Parathyroid adenoma (tissue), 2 donors: ENCODE data around the gene SORCS2.

Source experiments
- H2AFZ ChIP-seq: fragments of 300-600 bp; sonication (generic); one replicate; pipeline ENCODE4 v1.7.0; 2017; ENCODE audit warnings: antibody characterized with exemption, mild to moderate bottlenecking
- H3K27ac ChIP-seq: fragments of 300-600 bp; sonication (generic); one replicate; pipeline ENCODE4 v1.7.0; 2017
- H3K27me3 ChIP-seq: fragments of 300-600 bp; sonication (generic); one replicate; pipeline ENCODE4 v1.7.0; 2017; ENCODE audit warnings: low read length; ENCODE audit not compliant: control insufficient read depth, insufficient read depth
- H3K36me3 ChIP-seq: fragments of 300-600 bp; sonication (generic); one replicate; pipeline ENCODE4 v1.7.0; 2017; ENCODE audit warnings: low read length; ENCODE audit not compliant: control insufficient read depth, insufficient read depth
- H3K4me1 ChIP-seq: fragments of 300-600 bp; sonication (generic); one replicate; pipeline ENCODE4 v1.7.0; 2017; ENCODE audit warnings: control low read depth
- H3K4me2 ChIP-seq: fragments of 300-600 bp; sonication (generic); one replicate; pipeline ENCODE4 v1.7.0; 2017; ENCODE audit warnings: low read length
- H3K4me3 ChIP-seq: fragments of 300-600 bp; sonication (generic); one replicate; pipeline ENCODE4 v1.7.0; 2017; ENCODE audit warnings: low read depth, low read length
- H3K79me2 ChIP-seq: fragments of 300-600 bp; sonication (generic); one replicate; pipeline ENCODE4 v1.7.0; 2017; ENCODE audit warnings: control low read depth
- H3K9ac ChIP-seq: fragments of 300-600 bp; sonication (generic); one replicate; pipeline ENCODE4 v1.7.0; 2017; ENCODE audit warnings: mild to moderate bottlenecking
- H3K9me3 ChIP-seq: fragments of 300-600 bp; sonication (generic); one replicate; pipeline ENCODE4 v1.7.0; 2017; ENCODE audit warnings: low read length; ENCODE audit not compliant: control insufficient read depth
- CTCF ChIP-seq: fragments of 300-600 bp; sonication (generic); IDR thresholded peaks from one replicate; pipeline ENCODE4 v1.7.0; 2017; ENCODE audit warnings: antibody characterized with exemption, mild to moderate bottlenecking
- donor health status: primary hyperparathyroidism.

SORCS2 gene

GRCh38 chr4:7392438-7393421, 200.4 kb downstream of the SORCS2 start:
- no peaks in the 10 kb centered on the region for H3K9me3 ChIP-seq
- H2AFZ ChIP-seq = no peak overlapping the region
- no peaks in the 10 kb centered on the region for H3K36me3 ChIP-seq
- H3K9ac ChIP-seq = no peak overlapping the region
- H3K79me2 ChIP-seq = no peaks in the 10 kb centered on the region
- TF ChIP-seq CTCF = no peak
- no peak overlapping the region for H3K27ac ChIP-seq
- H3K27me3 ChIP-seq = no peaks in the 10 kb centered on the region
- H3K4me2 ChIP-seq = no peak overlapping the region
- no peaks in the 10 kb centered on the region for H3K4me1 ChIP-seq
- no peak overlapping the region for H3K4me3 ChIP-seq

- Histone ChIP-seq H3K27me3 (no peaks in the 10 kb centered on the region), H3K27ac (no peak overlapping the region)
- no peak for TF ChIP-seq CTCF
Measured at GRCh38 chr4:7393601-7394575, 201.6 kb downstream of the SORCS2 start.

GRCh38 chr4:7394681-7395451, 202.5 kb downstream of the SORCS2 start:
- Histone ChIP-seq H3K9ac (no peak overlapping the region), H3K4me2 (no peak overlapping the region), H3K79me2 (no peaks in the 10 kb centered on the region), H3K4me3 (no peak overlapping the region), H3K9me3 (no peaks in the 10 kb centered on the region), H3K36me3 (no peaks in the 10 kb centered on the region), H2AFZ (no peak overlapping the region), H3K27ac (no peak overlapping the region), H3K27me3 (no peaks in the 10 kb centered on the region), H3K4me1 (no peaks in the 10 kb centered on the region)
- no peak for TF ChIP-seq CTCF

More at GRCh38 chr4:7393601-7394575, 201.6 kb downstream of the SORCS2 start:
- Histone ChIP-seq H3K4me3 (no peak overlapping the region), H3K4me2 (no peak overlapping the region), H2AFZ (no peak overlapping the region), H3K79me2 (no peaks in the 10 kb centered on the region), H3K9me3 (no peaks in the 10 kb centered on the region), H3K4me1 (no peaks in the 10 kb centered on the region), H3K36me3 (no peaks in the 10 kb centered on the region), H3K9ac (no peak overlapping the region)

- no peak overlapping the region for H3K9ac ChIP-seq
Measured at GRCh38 chr4:7395645-7396044, 203.3 kb downstream of the SORCS2 start.

More at GRCh38 chr4:7395645-7396044, 203.3 kb downstream of the SORCS2 start:
- no peak overlapping the region for H3K27ac ChIP-seq
- no peaks in the 10 kb centered on the region for H3K36me3 ChIP-seq
- no peaks in the 10 kb centered on the region for H3K27me3 ChIP-seq
- no peaks in the 10 kb centered on the region for H3K4me1 ChIP-seq
- no peak overlapping the region for H2AFZ ChIP-seq
- H3K9me3 ChIP-seq = no peaks in the 10 kb centered on the region
- TF ChIP-seq CTCF = no peak
- H3K79me2 ChIP-seq = no peaks in the 10 kb centered on the region
- H3K4me2 ChIP-seq = no peak overlapping the region
- no peak overlapping the region for H3K4me3 ChIP-seq
